ENCODE data around the gene PHLDB1.
"Not testable (repeated sequence)": the region's sequence is repeated elsewhere in the genome, so short reads cannot be mapped to it uniquely, and the experiment has no call there.

PHLDB1 gene

DNA sequence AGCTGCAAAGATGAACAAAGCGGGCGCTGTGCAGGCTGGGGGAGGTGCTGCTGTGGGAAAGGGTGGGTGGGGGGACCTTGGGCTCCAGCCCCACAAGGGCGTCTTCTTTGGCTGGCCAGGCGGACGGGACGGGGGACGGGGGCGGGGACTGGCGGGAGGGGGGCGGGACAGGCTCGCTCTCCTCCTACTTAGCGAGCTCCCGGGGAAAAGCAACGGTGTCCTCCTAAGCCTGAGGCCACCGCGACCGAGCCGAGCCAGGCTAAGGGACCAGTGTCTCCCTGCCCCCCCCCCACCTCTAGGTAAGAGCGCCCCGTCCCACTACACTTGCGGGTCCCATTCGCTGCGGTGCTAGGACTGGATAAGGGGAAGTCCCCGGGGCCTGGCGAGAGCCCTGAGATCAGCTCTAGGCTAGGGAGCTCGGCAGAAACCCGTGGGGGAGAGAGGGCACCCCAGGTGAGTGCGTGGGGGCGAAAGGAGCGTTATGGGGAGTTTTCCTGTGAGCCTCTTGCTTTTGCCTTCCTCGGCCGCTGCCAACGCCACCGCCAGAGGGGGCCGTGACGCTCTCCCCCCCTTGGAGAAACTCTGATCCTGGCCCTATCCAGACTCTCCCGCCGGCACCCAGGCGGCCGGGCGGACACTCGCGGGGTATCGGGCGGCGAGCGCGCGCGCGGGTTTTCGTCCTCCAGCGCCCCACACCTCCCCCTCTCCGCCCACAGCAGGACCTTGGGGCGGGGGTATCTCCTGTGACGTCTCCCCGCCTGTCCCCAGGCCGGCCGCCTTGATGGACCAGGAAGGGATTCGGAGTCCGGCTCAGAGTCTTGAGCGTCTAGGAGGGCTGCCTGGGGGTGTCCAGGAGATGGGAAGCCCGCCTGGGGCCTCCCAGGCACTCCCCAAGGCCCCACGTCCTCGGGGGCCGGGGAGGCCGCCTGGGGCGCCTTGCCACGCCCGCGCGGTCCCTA is at the start of gene PHLDB1:
PHLDB1 (plus strand) TSS at position 215 of the 959 bp plus-strand sequence. CDS start 6,222 bp downstream, outside the sequence.
- peak; percentile 33 for DNase-seq

DNA sequence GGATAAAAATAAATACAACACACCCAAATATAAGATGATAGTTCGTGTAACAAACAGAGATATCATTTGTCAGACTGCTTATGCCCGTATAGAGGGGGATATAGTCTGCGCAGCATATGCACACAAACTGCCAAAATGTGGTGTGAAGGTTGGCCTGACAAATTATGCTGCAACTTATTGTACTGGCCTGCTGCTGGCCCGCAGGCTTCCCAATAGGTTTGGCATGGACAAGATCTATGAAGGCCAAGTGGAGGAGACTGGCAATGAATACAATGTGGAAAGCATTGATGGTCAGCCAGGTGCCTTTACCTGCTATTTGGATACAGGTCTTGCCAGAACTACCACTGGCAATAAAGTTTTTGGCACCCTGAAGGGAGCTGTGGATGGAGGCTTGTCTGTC is 46.6 kb upstream of the PHLDB1 start:
- no peak for DNase-seq

DNA sequence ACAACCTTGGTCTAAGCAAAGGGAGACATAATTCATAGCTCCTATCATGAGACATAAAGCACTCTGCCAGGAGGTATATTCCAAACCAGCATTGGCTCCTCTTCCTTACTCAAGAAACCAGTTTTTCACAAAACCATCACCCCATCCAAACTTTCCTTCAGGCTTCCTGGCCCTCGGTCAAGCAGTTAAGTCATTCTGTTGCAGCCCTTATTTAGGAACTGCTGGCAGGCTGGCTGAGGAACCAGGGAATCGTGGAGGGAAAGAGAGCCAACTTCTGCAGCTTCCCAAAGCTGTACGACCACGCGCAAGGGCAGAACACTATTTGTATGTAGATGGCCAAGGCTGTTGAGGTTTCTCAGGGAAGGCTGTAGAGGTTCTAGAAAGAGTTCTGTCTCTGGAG is 42.4 kb upstream of the PHLDB1 start:
- no peak for DNase-seq

DNA sequence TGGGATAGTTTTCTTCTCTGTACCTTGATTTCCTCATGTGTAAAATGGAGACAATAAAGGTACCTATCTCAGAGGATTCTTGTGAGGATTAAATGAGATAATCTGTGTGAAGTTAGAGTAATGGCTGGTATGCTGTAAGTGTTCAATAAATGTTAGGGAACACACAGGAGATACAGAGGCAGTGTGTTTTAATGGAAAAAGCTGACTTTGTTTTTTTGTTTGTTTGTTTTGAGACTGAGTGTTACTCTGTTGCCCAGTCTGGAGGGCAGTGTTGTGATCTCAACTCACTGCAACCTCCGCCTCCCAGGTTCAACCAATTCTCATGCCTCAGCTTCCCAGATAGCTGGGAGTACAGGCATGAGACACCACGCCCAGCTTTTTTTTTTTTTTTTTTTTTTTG is 37.7 kb upstream of the PHLDB1 start:
- no peak for DNase-seq

DNA sequence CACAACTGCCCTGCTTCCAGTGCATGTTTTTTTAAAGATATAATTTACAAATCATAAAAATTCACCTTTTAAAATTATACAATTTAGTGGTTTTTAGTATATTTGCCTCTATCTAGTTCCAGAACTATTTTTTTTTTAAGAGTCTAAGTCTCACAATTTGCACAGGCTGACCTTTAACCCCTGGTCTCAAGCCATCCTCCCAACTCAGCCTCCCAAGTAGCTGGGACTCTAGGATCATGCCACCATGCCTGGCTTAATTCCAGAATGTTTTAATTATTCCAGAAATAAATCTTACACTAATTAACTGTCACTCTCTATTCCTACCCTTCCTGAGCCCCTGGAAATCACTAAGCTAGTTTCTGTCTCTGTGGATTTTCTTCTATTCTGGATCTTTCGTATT is 36.6 kb upstream of the PHLDB1 start:
- DNase-seq = no peak

DNA sequence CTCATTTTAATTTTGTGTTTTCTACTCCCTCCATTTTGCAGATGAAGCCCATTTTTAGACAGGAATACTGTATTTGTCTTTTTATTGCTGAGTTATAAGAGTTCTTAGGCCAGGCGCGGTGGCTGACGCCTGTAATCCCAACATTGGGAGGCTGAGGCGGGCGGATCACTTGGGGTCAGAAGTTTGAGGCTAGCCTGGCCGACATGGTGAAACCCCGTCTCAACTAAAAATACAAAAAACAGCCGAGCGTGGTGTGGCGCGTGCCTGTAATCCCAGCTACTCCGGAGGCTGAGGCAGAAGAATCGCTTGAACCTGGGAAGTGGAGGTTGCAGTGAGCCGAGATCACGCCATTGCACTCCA is 35.7 kb upstream of the PHLDB1 start:
- not testable (repeated sequence) for DNase-seq

DNA sequence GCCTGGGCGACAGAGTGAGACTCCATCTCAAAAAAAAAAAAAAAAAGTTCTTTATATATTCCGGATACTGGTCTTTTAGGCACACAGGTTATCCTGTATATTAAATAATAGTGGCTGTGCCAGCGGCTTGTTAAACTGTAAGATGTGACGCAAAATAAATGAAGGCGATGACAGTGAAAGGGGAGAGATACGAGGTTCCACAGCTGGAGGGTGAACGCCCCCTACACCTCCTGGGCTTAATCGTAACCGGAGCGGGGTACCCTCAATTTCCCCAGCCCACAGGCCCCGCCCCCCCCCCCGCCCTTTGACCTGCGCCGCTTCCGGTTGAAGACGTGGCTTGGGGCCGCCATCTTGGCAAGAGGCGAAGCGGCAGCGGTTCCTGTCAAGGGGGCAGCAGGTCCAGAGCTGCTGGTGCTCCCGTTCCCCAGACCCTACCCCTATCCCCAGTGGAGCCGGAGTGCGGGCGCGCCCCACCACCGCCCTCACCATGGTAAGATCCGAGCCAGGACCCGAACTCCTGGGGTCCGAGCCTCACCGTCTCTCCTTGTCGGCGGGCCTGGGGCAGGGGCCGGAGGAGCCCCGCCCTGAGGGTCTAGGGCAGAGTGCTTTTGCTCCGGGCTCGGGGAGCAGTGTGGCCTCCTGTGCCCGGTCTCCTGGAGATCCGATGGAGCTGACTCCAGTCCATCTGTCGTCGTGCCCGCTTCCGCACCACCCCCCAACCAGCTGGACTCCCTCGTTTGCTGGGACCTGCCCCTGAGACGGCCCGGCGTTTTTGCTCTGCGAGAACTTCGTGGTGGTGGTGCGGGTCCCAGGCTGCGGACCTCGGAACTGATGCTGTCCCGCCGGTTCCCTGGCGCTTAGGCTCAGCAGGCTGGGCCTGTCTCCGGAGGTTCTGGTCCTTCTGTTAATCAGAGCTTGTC is 35.1 kb upstream of the PHLDB1 start, which contains the start of gene ARCN1:
ARCN1 (plus strand) TSS at position 349 of the 920 bp plus-strand sequence; CDS start at position 488, 139 bp downstream.
- DNase-seq = peak; percentile 75

DNA sequence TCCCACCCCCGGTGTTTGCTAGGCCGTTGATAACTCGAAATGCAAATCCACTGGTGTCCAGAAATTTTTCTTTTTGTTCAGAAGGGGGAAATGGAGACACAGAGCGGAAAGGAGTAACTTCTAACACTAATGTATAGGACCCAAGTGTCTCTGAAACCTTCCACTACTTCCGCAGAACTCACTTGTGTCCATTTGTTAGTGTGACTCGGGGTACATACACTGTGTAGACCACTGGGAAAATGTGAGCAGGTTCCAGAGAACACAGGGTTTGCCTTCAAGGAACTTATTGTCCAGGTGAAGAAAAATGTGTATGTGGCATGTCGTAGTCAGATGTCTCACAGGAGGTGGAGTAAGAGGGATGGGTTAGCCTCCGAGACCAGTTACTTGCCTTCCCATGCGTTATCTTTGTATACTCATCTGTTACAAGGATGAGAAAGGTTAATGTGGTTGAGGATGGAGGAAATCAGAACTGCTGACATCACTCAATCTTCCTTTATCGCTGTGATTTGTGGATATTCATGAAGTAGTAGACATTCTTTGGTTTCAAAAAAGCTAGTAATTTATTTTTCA is 34.3 kb upstream of the PHLDB1 start:
- peak; percentile 2 for DNase-seq

DNA sequence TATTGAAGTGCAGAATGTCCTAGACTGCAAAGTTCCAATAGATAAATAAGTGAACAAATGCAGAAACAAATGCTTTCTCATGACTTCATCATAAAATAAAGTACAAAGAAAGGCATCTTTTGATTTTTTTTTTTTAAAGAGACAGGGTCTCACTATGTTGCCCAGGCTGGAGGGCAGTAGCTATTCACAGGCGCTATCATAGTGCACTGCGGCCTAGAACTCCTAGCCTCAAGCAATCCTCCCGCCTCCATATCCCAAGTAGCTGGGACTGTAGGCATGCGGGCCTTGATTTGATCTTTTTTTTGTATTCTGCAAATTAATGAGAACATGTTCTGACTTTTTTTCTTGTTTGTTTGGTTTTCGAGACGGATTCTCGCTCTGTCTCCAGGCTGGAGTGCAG is 32.8 kb upstream of the PHLDB1 start:
- no peak for DNase-seq

DNA sequence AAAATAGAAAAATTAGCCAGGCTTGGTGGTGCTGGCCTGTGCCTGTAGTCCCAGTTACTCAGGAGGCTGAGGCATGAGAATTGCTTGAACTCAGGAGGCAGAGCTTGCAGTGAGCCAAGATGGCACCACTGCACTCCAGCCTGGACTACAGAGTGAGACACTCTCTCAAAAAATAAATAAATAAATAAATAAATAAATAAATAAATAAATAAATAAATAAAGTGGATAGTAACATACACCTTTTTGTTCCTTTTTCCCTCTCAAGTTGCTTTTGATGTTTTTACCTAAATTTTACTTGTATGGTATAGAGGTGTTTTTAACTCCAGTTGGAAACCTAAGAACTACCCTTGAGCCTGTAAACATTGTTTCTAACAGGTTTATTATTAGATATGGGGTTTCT is 29.4 kb upstream of the PHLDB1 start:
- not testable (repeated sequence) for DNase-seq

DNA sequence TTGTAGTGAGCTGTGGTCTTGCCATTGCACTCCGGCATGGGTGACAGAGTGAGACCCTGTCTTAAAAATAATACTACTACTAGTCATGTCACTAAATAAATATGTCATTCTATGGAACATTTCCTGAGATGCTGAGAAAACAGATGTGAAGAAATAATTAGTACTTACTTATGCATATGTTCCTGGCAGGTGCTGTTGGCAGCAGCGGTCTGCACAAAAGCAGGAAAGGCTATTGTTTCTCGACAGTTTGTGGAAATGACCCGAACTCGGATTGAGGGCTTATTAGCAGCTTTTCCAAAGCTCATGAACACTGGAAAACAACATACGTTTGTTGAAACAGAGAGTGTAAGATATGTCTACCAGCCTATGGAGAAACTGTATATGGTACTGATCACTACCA is 26.4 kb upstream of the PHLDB1 start:
- no peak for DNase-seq

DNA sequence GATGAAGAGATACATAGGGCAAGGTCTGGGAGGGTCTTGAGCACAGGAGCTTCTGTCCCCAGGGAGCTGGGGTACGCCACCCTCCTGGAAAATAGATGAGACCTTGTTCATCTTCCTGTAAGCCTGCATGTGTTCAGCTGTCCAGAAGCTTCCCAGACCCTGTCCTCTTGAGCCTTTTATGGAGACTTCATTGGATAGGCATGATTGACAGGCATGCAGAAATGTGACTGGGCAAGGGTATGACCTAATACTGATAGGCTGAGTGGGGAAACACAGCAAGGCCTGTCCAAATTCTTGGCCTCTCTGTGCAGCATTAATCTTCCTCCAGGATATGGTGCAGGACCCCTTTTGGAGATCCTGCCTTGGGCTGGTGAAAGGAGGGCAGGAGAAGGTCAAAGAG is 19.5 kb upstream of the PHLDB1 start:
- no peak for DNase-seq

DNA sequence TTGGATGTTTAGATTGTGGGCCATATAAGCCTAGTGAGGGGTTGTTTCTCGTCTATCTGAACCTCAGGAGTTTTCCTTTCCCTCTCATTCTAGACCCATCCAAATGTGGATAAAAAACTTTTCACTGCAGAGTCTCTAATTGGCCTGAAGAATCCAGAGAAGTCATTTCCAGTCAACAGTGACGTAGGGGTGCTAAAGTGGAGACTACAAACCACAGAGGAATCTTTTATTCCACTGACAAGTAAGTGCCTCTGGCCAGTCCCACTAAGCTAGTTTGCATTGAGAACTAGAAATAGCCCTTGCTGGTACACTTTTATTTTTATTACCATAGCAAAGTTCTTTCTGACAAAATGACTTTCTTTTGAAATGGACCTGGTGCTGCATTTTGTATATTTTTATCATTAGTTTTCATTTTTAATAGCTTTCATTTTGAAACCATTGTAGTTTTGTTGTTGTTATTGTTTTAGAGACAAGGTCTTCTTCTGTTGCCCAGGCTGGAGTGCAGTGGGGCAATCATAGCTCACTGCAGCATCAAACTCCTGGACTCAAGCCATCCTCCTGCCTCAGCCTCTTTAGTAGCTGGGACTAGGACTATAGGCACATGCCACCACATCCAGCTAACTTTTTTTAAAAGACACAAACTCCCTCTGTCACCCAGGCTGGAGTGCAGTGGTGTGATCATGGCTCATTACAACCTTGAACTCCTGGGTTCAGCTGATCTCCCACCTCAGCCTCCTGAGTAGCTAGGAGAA is 14.6 kb upstream of the PHLDB1 start:
- no peak for DNase-seq

DNA sequence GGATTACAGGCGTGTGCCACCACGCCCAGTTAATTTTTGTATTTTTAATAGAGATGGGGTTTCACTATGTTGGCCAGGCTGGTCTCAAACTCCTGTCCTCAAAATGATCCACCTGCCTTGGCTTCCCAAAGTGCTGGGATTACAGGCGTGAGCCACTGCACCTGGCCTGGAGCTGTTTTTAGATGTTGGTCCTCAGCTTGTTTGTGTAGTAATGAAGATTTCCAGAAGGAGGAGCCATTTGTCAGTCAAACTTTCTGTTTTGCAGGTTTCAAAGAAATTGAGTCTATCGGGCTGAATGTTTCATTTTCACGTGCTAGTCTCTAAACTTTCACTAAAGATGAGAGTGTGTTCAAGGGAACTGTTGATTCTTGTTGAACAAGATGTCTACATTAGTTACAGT is 12.4 kb upstream of the PHLDB1 start:
- DNase-seq = not testable (repeated sequence)

DNA sequence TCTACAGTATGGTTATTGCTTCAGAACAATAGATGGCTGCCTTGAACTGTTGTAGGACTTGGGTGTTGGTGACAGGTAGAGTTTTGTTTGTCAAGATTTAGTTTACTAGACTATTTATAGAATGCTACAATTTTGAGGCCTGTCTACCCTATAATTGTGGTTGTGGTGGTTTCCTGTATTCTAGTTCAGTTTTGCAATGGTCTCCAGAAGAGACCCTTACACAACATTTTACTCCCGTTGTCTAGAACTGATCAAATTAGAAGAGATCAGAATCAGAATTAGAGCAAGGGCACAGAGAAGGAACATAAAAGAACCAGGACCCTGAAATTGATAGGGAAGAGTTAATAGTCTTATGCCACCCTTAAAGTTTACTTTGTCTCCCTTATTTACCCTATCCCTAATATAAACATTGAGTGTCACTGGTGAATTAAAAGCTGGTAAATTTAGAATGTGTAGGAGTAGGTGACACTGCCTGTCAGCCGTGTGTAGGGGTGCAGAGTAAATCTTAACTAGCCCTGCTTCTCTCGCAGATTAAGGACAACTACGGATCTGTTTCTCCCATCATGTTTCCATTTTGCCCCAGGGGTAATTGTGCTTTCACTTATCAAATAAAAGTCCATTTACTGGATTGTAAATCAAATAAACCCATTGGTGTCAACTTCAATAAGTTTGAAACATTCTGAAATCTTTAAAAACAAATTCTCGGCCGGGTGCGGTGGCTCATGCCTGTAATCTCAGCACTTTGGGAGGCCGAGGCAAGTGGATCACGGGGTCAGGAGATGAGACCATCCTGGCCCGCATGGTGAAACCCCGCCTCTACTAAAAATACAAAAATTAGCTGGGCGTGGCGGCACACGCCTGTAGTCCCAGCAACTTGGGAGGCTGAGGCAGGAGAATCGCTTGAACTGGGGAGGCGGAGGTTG is 10.9 kb upstream of the PHLDB1 start:
- no peak for DNase-seq

DNA sequence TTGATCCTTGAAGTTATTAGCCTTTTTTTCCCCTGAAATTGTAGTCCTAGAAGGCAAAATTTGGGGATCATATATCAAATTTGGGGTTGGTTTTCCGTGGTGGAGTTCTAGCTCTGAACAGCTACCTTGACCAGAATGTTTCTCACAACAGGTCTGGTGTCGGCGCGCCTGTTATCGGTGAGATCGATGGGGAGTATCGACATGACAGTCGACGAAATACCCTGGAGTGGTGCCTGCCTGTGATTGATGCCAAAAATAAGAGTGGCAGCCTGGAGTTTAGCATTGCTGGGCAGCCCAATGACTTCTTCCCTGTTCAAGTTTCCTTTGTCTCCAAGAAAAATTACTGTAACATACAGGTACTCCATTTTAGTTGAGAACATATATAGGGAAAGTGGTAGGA is 9.9 kb upstream of the PHLDB1 start:
- no peak for DNase-seq

DNA sequence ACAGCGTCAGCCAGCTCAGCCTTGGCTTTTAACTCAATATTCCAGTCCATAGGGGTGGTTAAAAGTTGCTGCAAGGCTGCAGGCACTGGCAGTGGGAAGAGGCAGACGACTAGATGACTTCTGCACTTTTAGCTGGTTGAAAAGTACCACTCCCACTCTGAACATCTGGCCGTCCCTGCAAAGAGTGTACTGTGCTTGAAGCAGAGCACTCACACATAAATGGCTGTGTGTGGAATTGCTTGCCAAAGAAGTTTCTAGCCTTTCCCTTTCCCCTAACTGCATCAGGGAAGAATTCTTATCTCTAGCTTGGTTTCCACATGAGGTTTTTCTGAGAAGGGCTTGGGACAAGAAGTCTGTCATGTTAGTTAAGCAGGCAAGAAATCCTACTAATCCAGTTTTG is 5.1 kb upstream of the PHLDB1 start:
- no peak for DNase-seq

DNA sequence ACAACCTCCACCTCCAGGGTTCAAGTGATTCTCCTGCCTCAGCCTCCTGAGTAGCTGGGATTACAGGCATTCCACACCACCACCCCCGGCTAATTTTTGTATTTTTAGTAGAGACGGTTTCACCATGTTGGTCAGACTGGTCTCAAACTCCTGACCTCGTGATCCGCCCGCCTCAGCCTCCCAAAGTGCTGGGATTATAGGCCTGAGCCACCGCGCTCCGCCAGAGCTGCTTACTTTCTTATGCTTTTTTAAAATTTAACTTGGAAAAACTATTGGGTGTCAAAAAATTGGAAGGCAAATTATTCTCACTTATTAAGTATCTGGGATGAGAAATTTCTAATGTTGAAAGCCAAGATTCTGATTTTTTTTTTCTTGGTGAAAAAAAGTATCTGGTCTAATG is 3.7 kb upstream of the PHLDB1 start:
- not testable (repeated sequence) for DNase-seq

DNA sequence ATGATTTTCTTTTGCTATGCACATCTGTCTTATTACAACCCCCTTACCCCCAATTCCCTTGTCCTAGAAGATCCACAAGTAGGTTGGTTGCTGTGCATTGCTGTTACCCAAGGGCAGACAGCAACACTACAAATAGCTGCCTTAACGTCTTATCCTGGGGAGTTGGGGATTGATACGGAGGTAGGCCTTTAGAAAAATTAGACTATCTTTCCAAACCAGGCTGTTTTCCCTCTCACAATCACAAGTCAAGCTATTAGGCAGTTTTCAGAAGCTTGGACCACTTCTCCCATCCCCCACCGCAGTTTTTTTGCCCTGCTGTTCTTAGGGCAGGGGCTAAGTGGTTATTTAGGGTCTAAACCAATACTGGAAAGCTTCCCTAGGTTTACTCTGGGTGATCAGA is 2.8 kb upstream of the PHLDB1 start:
- DNase-seq = no peak

DNA sequence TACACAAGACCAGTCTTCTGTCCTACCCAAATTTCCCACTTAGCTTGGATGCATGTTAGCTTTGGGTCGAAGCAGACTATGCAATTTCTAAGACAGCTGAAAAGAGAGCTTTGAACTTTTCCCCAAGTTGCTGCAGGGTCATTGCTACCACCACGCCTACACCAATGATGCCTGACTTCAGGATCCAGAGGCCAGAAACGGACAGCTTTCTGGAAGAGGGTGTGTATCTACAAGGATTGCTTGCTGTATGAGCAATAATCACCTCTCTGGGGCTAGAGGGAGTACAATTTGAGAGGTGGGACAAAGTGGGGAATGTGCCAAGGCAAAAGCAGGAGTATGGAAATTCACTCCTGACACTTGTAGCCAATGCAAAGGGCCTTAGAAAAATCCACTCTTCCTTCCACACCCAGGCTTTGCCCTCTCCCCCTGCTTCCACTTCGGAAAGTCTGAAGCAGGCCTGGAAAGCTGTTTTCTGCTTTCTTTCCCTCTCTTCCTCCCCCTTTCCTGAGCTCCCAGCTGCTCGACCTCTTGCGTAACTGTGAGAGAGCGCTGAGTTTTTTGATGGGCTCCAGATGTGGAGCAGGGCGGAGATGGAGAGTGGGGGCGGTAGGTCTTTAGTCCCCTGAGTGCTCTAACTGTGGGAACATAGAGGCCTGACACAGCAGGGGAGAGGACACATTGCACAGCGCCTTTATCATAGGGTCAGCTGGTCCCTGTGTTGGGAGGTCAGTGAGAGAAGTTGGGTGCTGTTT is 2.1 kb upstream of the PHLDB1 start:
- DNase-seq = no peak

All from activated effector memory CD4-positive, alpha-beta T cell treated with Interleukin-2 at 50 U/mL for 16 hours (primary cell).